GM12801 (cell line): Measurements from ENCODE around the gene TMEM201.

ENCODE experiments used
- CTCF ChIP-seq: IDR thresholded peaks from one replicate; pipeline ENCODE4 v1.5.1; 2011; ENCODE audit warnings: control low read depth; ENCODE audit not compliant: insufficient read length; ENCODE audit errors: extremely low read depth

TMEM201 gene

GRCh38 chr1:9598316-9598700 lies 9.6 kb downstream of the TMEM201 start:
- TF ChIP-seq CTCF: no peak

- TF ChIP-seq CTCF: no peak
These were observed 11.0 kb downstream of the TMEM201 start for GRCh38 chr1:9599741-9600140.

- TF ChIP-seq CTCF: no peak
These were observed 12.4 kb downstream of the TMEM201 start for GRCh38 chr1:9600861-9601834.

DNA sequence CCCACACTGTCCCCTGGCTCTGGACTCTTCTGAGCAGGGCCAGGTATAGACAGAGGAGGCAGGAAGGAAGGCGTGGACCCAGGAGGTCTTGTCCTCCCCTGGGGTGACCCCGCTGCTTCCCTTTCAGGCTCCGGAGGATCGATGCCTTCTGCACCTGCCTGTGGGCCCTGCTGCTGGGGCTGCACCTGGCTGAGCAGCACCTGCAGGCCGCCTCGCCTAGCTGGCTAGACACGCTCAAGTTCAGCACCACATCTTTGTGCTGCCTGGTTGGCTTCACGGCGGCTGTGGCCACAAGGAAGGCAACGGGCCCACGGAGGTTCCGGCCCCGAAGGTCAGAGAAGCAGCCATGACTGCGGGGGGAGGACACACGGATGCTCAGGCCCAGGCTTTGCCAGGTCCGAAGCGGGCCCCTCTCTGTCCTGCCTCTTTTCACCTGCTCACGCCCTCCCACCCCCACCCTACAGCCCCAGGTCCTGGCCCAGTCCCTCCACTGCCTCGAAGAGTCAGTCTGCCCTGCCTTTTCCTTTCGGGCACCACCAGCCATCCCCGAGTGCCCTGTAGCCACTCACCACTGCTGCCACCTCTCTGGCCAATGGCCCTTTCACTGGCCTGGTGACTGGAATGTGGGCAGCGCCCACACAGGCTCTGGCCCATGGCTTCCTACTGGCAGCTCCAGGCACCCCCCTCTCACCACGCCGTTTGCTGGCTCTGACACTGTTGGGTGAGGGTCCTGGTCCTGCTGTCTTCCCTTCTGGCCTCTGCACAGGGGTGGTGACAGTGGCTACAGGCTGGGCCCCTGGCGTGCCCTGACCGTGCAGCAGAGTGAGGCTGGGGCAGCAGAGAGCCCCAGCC lies 13.5 kb downstream of the TMEM201 start:
- TF ChIP-seq CTCF: no peak

GRCh38 chr1:9602794-9603167 lies 14.1 kb downstream of the TMEM201 start:
- no peak for TF ChIP-seq CTCF

- no peak for TF ChIP-seq CTCF
These were observed 14.6 kb downstream of the TMEM201 start for GRCh38 chr1:9603307-9603706.

GRCh38 chr1:9603766-9604753 lies 15.3 kb downstream of the TMEM201 start:
- no peak for TF ChIP-seq CTCF
